ENCODE measurements around the gene CORIN. TPM values are rescaled to one million over a fixed set of nuclear protein-coding genes. Genes with fewer than 3 reads are reported as not detected.

CORIN gene
- total RNA-seq, result 1 to 10 TPM; 1.6 to 6.4 (median 1.6) TPM

- H3K9me3 ChIP-seq, result no peaks in the 10 kb centered on the region
- no peaks in the 10 kb centered on the region for H3K4me1 ChIP-seq
- H3K27ac ChIP-seq, result no peak within 1 kb of the TSS
- H3K4me3 ChIP-seq, result peak within 1 kb of the TSS; percentile 42 to 71 (median 57)
- intact Hi-C loops (cut with DNase I; ENCODE audit: low total_unique reads), result loop anchor here (1.0 kb wide), 1 partner anchor 23 kb away; no protein-coding TSS in a partner anchor
- DNase-seq (ENCODE audit: low spot score in 2 of 2), result no peak
- no peak for TF ChIP-seq CTCF (IDR thresholded peaks at IDR 0.05)
- TF ChIP-seq POLR2A (IDR thresholded peaks at IDR 0.05), result no peak
- no peak for TF ChIP-seq POLR2AphosphoS5 (IDR thresholded peaks at IDR 0.05)
- no peaks in the 10 kb centered on the region for H3K27me3 ChIP-seq
- H3K36me3 ChIP-seq, result no peaks in the 10 kb centered on the region
Observed at GRCh38 chr4:47837908-47838294, at the start of gene CORIN. TSS of gene CORIN (minus strand) at chr4:47838067. CDS start at chr4:47837949, 118 bp downstream.

- no peaks in the 10 kb centered on the region for H3K36me3 ChIP-seq
- H3K9me3 ChIP-seq, result no peaks in the 10 kb centered on the region
- intact Hi-C loops (cut with DNase I; ENCODE audit: low total_unique reads), result no loop called here
- H3K27me3 ChIP-seq, result no peaks in the 10 kb centered on the region
- no peaks in the 10 kb centered on the region for H3K4me1 ChIP-seq
- DNase-seq (ENCODE audit: low spot score in 2 of 2), result no peak
- H3K4me3 ChIP-seq, result no peak overlapping the region
- TF ChIP-seq CTCF (IDR thresholded peaks at IDR 0.05), result no peak
- no peak for TF ChIP-seq POLR2AphosphoS5 (IDR thresholded peaks at IDR 0.05)
- TF ChIP-seq POLR2A (IDR thresholded peaks at IDR 0.05), result no peak
- no peak overlapping the region for H3K27ac ChIP-seq
Observed at GRCh38 chr4:47882228-47882627, 44.4 kb upstream of the CORIN start.

GRCh38 chr4:47879458-47879857 is 41.6 kb upstream of the CORIN start:
- Histone ChIP-seq H3K4me1 (no peaks in the 10 kb centered on the region), H3K27ac (no peak overlapping the region), H3K4me3 (no peak overlapping the region), H3K9me3 (peaks cover 0 to 2% of the 10 kb centered on the region in 2 donors), H3K36me3 (peaks cover 8% of the 10 kb centered on the region), H3K27me3 (no peaks in the 10 kb centered on the region)
- no peak for DNase-seq (ENCODE audit: low spot score in 2 of 2)
- no peak for TF ChIP-seq POLR2AphosphoS5 (IDR thresholded peaks at IDR 0.05)
- TF ChIP-seq CTCF (IDR thresholded peaks at IDR 0.05), result no peak
- no peak for TF ChIP-seq POLR2A (IDR thresholded peaks at IDR 0.05)
- intact Hi-C loops (cut with DNase I; ENCODE audit: low total_unique reads), result no loop called here

GRCh38 chr4:47876784-47877546 is 39.1 kb upstream of the CORIN start:
- intact Hi-C loops (cut with DNase I; ENCODE audit: low total_unique reads), result no loop called here
- no peak for DNase-seq (ENCODE audit: low spot score in 2 of 2)
- peaks cover 16% of the 10 kb centered on the region for H3K36me3 ChIP-seq
- H3K27me3 ChIP-seq, result no peaks in the 10 kb centered on the region
- H3K4me3 ChIP-seq, result no peak overlapping the region
- no peaks in the 10 kb centered on the region for H3K4me1 ChIP-seq
- peaks cover 9 to 18% of the 10 kb centered on the region in 2 donors for H3K9me3 ChIP-seq
- TF ChIP-seq POLR2AphosphoS5 (IDR thresholded peaks at IDR 0.05) (no peak), POLR2A (IDR thresholded peaks at IDR 0.05) (no peak), CTCF (IDR thresholded peaks at IDR 0.05) (no peak)
- no peak overlapping the region for H3K27ac ChIP-seq

- H3K27me3 ChIP-seq, result no peaks in the 10 kb centered on the region
- H3K36me3 ChIP-seq, result peaks cover 16% of the 10 kb centered on the region
- peaks cover 9 to 18% of the 10 kb centered on the region in 2 donors for H3K9me3 ChIP-seq
- no peak overlapping the region for H3K27ac ChIP-seq
- no peak for DNase-seq (ENCODE audit: low spot score in 2 of 2)
- no peak overlapping the region for H3K4me3 ChIP-seq
- intact Hi-C loops (cut with DNase I; ENCODE audit: low total_unique reads), result no loop called here
- H3K4me1 ChIP-seq, result no peaks in the 10 kb centered on the region
- TF ChIP-seq CTCF (IDR thresholded peaks at IDR 0.05), result no peak
- no peak for TF ChIP-seq POLR2A (IDR thresholded peaks at IDR 0.05)
- no peak for TF ChIP-seq POLR2AphosphoS5 (IDR thresholded peaks at IDR 0.05)
Observed at GRCh38 chr4:47876310-47876709, 38.4 kb upstream of the CORIN start.

All from breast epithelium (tissue), 4 donors.